ENCODE measurements around the gene TMEM184C.

The TMEM184C gene

DNA sequence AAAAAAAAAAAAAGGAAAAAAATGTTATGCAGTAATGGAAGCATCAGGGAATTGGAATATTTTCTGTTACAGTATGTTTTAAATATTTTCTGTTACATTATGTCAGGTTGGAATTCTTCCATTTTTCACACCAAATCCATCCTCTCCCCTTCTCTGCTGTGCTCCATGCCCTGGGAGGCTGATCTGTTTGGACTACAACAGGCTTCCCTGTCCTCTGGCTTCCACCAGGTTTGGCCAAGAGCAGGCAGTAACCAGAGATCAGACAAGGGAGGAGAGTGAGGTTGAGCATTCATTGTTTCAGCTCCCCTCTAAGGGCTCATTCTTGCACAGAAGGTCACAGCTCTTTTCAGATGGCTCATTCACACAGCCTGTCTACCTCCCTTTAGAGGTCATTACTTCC, 11.7 kb upstream of the TMEM184C start:
- DNase-seq, result no peak

DNA sequence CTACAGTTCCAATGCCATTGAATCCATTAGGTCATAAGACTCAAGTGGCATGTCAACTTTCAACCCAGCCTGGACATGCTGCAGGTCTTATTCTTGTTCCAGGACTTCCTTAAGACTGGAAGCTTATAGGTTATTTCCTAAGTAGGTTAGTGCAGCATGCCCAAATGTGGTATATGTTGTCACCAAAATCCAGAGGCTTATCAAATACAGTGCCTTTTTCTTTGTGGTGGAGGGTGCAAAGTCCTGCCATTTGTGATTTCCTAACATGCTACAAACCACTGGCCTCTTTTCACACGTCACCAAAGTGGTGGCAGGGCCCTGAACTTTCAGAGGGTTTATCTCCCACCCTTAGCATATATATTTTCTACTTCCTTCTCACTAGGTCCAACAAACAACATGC, 9.7 kb upstream of the TMEM184C start:
- DNase-seq, result no peak

DNA sequence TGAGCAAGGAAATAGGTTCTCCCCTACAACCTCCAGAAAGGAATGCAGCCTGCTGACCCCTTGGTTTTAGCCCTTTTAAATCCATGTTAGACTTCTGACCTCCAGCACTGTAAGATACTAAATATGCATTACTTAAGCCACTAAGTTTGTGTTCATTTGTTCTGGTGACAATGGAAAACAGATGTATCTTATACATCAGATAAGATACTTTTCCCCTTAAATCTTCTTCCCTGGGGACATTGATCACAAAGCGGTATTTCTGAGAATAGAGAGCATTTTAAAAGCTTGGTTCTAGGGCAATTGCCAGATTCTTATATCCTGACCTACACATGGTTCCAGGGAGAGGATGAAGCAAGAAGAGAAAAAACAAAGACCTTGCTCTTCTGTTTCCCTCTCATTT, 6.5 kb upstream of the TMEM184C start:
- DNase-seq, result no peak

DNA sequence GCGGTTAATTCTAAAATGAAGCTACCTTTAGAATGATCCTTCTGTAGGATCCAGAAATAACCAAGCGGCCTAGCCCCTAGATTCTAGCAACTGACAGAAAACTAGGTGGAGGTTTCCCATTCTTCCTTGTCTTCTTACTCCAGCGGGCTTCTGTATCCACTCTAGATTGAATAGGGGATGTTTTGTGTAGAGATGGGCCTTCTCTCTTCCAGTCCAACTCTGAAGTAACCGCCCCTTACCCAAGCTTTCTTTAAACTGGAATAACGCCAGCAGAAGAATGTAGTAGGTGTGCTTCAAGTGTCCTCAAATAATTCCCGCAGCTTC, 386 bp upstream of the TMEM184C start:
- DNase-seq, result no peak

DNA sequence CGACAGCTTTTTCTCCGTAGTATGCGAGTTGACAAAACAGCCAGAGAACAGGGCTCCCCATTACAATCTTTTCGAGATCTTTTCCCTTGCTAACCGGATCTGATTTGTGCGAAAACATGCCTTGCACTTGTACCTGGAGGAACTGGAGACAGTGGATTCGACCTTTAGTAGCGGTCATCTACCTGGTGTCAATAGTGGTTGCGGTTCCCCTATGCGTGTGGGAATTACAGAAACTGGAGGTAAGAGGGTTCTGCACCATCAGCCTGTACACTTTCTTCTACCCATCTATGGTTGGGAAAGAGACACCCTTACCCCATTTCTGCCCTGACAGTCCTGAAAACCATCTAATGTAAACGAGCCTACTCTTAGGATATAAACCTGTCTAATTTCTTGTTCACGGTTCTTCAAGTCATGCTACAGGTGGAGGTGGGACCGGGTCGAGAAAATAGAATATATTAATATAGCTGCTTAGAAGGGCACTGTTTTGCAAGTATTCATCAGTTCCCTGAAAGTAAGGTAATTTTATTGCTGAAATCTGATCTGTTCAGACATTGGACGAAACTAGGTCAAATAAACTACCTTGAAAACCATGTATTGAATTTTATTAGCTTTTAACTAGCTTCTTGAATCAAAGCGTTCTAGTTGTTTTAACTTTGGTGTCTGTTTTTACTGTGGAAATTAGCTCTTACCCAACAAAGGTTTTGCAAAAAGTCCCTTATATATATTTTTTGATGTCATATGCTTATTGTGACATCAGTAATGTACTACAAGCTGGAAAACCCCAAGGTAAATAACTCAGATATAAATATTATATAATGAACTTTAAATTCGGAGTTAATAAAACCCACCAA, 869 bp downstream of the TMEM184C start:
- DNase-seq, result no peak

DNA sequence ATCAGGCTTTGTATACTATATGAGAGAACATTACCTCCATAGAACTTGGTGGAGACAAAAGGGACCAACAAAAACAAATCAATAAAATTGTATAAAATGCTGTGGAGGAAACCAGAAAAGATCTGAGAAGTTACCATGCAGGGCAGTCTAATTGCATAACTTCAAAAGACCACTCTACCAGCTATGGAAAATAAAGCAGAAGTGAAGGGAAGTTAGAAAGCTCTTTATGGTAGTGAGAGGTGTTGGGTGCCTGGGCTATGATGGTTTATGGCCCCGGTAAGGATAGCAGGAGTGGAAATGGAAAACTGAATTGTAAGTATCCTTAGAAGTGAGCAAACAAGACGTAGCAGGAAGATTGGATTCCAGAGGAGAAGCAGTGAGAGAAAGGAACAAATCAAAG, 3.1 kb downstream of the TMEM184C start:
- DNase-seq, result no peak

DNA sequence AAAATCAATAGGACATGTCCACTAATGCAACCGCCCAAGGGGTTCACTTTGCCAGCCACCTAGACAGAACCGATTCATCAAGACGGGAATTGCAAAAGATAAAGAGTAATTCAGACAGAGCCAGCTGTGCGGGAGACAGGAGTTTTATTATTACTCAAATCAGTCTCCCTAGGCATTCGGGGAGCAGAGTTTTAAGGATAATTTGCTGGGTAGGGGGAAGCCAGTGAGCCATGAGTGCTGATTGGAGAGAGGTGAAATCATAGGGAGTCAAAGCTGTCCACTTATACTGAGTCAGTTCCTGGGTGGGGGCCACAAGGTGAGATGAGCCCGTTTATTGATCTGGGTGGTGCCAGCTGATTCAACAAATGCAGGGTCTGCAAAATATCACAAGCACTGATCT, 8.5 kb downstream of the TMEM184C start:
- DNase-seq, result no peak

DNA sequence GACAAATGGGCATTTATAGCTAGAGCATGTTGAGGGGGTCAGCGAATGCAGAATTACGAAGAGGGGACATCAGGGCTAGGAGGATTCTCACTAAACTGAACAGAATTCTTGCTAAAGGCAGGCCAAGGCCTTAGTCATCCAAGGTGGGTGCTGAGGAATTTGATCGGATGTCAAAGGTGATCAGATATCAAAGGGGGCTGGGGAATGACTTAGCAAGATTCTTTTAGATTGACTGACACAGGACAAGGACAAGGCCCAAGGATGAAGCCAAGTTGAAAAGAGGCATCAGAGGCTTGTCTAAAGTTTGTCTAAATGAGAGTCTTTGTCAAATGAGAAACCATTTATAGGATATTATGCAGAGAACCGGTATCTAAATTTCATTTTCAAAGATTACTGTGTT, 9.7 kb downstream of the TMEM184C start:
- DNase-seq, result no peak

DNA sequence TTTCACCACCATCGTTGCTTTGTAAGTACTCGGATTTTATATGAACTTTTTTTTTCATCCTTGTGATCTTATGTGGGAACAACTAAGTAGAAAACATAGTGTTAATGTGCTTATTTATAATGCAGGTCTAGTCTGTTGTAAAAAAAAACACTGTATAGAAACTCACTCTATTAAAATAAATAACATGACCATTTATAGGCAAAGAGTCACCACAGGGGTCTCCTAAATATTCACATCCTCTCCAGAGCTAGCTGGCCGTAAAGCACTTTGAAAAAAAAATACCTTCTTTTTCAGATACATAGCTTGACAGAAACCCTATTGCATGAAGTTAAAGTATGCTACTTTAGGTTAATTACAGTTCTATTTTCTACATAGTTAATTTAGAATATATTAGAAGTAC, 11.2 kb downstream of the TMEM184C start:
- DNase-seq, result no peak

DNA sequence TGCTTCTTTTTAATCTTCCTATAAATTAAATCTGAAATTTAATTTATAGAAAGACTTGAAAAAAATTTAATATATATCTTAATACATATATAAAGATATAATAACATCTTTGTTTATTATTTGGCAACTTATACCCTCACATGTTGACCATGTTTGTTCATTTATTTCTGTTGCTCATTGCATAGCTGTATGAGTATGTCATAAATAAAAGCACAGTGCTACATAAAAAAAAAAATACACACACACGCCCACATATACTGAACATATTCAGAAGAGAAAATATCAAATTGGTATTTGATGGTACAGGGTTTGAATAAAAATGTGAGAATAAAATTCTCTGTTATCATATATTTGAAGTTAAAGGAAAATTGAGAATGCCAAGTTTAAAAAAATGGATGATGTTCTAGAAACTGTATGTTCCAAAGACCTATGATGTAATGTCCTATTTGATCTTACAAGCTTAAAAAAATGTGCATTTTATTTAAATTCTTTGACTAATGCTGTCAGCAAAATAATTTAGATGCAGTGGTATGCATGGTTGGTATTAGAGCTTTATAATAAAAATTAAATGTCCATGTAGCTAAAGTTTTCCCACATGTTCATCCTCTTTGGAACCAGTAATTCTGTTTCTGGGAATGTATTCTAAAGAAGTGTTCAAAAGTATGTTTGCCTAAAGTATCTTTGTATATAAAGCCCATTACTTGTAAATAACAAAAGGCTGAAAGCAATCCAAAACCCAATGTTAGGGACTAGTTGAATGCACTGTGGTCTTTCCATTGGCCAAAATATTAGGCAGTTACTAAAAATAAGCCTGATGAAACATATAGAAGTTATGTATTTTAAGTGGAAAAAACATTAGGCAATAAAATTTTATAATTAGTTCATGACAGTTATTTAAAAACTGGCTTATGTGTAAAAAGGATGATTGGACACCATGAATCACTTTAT, 12.9 kb downstream of the TMEM184C start:
- no peak for DNase-seq

DNA sequence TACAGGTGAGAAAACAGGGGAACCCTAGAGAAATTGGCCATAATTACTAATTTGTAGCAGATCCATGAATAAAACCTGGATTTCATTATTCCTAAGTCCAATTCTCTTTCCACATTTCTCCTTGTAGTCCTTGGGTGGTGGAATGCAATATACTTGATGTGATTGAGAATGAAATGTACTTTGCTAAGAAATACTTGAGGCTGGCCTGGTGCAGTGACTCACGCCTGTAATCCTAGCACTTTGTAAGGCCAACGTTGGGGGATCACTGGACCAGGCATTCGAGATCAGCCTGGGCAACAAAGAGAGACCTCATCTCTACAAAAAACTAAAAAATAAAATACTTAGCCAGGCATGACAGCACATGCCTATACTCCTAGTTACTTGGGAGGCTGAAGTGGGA, 15.9 kb downstream of the TMEM184C start:
- no peak for DNase-seq

DNA sequence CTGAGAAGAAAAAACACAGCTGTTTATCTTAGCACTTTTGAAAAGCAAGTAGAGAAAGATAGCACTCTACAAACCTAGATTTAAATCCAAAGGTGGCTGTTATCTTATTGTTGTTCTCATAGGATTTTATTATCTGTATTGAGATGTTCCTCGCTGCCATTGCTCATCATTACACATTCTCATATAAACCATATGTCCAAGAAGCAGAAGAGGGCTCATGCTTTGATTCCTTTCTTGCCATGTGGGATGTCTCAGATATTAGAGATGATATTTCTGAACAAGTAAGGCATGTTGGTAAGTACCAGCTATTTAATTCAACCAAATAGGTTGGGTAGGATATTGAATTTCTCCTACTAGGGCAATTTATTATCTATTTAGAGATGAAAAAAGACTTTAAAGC, 16.4 kb downstream of the TMEM184C start:
- DNase-seq, result no peak

DNA sequence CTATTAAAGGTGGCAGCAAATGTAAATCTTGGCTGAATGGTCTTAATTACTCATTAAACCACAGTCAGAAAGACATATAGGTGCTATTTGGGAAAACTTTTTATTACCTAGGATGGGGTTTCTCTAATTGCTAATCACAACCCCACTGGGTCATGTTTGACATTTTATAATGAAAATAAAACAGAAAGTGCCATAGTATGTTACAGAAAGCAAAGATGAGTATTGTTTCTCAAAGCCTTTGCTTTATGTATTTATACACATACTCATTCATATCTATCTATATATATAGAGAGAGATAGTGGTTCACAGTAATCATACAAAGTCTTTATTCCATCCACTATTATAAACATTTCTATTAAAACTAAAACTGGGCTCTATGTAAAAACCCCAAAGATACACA, 18.2 kb downstream of the TMEM184C start:
- DNase-seq, result no peak

DNA sequence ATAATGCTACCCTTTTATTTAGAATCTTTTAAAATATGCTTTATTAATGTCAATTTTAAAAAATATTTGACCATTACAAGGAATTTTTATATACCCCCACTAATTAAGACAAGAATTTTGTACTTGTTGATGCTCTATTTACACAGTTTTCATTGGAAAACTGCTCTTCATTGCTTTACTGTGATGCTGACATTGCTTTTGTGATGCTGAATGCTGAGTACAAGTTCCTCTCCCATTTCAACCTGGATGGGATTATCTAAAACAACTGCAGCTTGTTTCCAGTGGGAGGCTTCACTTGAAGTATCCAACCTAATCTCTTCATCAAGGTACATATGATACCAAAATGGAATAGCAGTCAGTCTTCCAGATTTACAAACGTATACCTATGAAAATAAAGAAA, 21.2 kb downstream of the TMEM184C start:
- DNase-seq, result no peak

DNA sequence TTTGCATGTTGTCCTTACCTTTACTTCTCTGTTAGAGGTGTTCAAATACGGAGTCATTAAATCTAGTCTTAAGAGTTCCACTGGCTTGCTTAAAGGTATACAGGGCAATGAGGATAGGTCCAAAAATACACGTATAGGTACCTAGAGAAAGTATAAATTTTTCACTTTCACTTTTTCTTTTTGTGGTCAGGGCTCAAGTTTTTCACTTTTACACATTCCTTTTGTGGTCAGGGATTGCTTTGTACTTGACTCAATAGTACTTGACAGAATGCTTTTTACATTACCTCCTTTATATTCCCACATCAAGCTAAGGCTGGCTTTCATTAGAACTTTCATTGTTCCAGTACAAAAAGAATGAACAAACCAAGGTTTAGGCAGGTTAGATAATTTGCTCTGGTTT, 21.7 kb downstream of the TMEM184C start:
- no peak for DNase-seq

DNA sequence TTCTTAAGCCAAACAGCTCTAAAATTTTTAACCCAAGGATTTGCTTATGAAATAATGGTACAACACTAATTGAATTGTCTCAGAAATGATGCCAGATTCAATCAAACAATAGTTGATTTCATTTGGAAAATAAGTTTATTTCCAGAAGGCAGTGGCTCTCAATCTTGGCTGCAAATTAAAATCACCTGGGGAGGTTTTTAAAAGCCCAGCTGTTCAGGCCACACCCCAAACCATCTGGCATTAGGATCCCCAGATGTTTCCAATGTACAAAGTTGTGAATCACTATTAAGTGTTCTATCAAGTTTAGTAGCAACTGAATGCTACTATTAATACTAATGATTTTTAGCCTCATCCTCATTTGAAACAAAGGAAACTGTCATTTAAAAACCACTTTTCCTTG, 22.2 kb downstream of the TMEM184C start:
- DNase-seq, result no peak

DNA sequence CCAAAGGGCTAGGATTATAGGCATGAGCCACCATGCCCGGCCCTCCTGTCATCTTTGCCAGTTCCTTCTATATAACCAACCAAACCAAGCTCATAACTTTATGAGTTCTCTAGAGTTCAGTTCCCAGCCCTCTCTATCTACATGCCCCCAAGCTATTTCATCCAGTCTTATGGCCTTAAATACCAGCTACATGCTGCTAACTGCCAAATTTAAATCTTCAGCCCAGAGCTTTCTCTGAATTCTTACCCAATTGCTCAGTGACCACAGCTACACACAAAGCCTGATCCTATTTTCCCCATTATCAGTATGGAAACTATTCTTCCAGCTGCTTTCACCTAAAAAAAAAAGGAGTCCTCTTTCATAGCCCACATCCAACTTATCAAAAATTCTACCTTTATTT, 23.1 kb downstream of the TMEM184C start:
- no peak for DNase-seq

DNA sequence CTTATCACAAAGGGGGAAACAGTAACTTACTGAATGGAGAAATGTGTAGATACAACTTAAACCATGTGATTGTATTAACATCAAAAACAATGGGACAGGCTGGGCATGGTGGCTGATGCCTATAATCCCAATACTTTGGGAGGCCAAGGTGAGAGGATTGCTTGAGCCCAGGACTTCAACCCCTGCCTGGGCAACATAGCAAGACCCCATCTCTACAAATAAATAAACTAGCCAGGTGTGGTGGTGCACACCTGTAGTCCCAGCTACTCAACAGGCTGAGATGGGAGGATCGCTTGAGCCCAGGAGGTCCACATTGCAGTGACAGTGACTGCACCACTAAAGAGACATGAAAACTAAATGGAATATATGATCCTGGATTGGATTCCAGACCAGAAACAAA, 26.4 kb downstream of the TMEM184C start:
- DNase-seq, result no peak

DNA sequence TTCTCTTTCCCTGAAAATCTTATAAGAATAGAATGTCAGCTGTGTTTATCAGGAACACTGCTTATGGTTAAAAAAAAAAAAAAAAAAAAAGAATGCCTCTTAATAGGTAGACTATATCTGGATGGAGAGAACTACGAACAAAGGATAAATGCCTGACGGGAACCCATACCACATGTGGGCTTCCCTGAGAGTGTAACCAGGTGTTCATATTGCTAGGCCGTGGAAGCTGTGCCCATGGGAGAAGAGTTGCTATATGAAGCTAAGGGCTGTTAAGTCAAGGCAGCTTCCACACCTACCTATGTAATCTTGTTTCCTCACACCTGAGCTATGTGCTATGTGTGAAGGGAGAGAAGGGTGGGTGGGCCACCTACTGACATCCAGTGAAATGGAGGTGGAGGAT, 27.3 kb downstream of the TMEM184C start:
- no peak for DNase-seq

DNA sequence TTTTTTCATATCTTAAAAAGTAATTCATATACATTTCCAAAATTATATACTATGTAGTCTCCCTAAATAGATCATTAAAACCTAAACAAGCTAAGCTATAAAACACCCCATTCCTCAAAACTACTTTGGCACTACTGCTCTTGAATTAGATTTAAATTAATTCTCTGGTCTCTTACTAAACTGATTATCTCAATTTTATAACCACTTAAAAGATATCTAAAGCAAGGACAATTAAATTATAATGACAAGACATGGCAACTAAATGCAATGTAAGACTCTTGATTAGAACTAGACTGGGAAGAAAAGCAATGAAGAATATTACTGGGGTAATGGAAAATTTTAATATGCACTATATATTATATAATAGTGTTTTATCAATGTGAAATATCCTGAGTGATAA, 27.9 kb downstream of the TMEM184C start:
- DNase-seq, result no peak

DNA sequence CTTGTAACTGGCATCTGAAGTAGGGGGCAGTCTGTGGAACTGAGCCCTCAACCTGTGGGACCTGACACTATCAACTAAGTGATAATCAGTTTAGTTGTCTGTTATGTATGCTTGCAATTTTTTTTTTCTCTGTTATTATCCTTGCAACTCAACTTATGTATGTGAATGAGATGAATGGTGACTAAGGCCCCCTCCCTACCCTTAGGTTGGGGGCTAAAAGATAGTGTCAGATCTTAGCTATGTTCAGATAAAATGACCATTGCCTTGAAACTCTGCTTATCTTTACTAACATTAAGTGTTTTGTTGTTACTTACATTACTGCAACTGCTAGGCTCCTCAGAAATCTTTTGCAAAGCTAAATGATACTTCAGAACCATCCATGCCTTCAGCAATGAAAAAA, 31.5 kb downstream of the TMEM184C start:
- no peak for DNase-seq

DNA sequence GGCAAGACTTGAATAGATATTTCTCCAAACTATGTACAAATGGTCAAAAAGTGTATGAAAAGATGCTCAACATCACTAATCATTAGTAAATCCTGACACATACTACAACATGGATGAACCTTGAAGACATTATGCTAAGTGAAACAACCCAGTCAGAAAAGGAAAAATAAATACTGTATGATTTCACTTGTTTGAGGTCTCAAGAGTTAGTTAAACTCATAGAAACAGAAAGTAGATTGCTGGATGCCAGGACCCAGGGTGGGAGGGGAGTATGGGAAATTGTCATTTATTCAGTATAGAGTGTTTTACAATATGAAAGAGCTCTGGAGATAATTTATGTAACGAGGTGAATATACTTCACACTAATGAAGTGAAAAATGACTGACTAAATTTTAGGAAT, 34.4 kb downstream of the TMEM184C start:
- DNase-seq, result no peak

DNA sequence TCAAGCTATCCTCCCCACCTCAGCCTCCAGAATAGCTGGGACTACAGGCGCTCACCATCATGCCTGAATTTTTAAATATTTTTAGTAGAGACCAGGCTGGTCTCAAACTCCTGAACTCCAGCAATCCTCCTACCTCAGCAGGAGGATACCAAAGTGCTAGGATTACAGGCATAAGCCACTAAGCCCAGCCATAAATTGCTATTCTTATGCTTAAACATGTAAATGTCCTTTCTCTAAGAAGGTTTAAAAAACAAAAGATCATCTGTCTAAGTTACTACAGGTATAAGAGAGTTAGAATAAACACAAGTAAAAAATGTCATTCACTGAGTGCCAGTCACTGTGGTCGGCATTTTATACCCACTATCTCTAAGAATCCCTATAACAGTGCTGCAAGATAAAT, 38.4 kb downstream of the TMEM184C start:
- DNase-seq, result no peak

DNA sequence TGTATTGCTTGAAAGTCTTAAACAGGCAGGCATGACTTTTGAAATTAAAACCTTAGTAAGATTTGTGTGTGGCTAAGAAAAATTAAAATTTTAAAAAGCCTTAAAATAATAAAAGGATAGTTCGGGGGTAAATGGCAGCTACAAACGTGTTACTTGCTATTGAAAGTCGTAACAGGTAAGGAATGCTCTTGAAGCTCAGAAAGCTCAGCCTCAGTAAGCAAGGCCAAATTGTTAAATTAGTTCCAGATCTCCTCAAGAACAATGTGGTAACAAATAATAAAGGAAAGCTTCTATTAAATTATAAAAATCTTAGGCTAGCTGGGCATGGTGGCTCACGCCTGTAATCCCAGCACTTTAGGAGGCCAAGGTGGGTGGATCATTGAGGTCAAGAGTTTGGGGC, 41.3 kb downstream of the TMEM184C start:
- DNase-seq, result no peak

Measured in activated CD8-positive, alpha-beta memory T cell treated with anti-CD3 and anti-CD28 coated beads for 24 hours (primary cell).